ENCODE data around the gene LHFPL2. TPM values are rescaled to one million over a fixed set of nuclear protein-coding genes. Genes with fewer than 3 reads are reported as not detected.

The LHFPL2 gene
- total and polyA plus RNA-seq, 2 donors (not counting 1 experiment from before 2014, with no cell fraction given), result 3.8 to 35.5 TPM

DNA sequence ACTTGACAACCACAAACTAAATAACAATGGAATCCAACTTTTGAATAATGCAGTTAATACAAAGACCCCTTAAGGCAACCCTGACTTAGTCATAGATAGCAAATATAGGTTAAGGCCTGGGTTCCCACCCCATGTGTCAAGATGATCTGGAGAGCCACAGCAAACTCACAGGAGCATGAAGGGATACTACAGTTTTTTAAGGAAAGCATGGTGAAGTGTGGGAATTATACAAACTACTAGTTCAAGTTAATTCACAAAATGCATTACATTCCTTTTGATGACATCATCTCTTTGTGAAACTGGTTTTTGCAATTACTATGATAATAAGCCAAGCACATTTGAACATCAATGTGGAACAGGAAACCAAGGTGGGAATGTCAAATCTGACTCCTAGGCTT, 50.6 kb downstream of the LHFPL2 start:
- H3K9ac ChIP-seq (ENCODE audit: low read length), result no peak overlapping the region
- ChIA-PET CTCF (interaction anchor here (1.0 kb wide), 1 partner anchor 23 kb away, joined by 3 read pairs; no protein-coding TSS in a partner anchor), POLR2A (no interaction called here)
- Mint-ChIP-seq H3K27ac (no peak overlapping the region), H3K9me3 (ENCODE audit: insufficient read depth) (no peaks in the 10 kb centered on the region), H3K27me3 (no peaks in the 10 kb centered on the region), H3K4me3 (no peak overlapping the region), H3K4me1 (peaks cover 6% of the 10 kb centered on the region)
- ATAC-seq (ENCODE audit: low read depth), result no peak
- no peaks in the 10 kb centered on the region for H3K9me3 ChIP-seq (ENCODE audit: control extremely low read depth in 1 of 3, control insufficient read depth in 2 of 3, insufficient read depth in 1 of 3, low read length in 2 of 3)
- TF ChIP-seq, protein P1, sequence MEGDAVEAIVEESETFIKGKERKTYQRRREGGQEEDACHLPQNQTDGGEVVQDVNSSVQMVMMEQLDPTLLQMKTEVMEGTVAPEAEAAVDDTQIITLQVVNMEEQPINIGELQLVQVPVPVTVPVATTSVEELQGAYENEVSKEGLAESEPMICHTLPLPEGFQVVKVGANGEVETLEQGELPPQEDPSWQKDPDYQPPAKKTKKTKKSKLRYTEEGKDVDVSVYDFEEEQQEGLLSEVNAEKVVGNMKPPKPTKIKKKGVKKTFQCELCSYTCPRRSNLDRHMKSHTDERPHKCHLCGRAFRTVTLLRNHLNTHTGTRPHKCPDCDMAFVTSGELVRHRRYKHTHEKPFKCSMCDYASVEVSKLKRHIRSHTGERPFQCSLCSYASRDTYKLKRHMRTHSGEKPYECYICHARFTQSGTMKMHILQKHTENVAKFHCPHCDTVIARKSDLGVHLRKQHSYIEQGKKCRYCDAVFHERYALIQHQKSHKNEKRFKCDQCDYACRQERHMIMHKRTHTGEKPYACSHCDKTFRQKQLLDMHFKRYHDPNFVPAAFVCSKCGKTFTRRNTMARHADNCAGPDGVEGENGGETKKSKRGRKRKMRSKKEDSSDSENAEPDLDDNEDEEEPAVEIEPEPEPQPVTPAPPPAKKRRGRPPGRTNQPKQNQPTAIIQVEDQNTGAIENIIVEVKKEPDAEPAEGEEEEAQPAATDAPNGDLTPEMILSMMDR (IDR thresholded peaks at IDR 0.05), result no peak
- TF ChIP-seq EZH2 (IDR thresholded peaks at IDR 0.05; ENCODE audit: borderline replicate concordance, insufficient read depth, low read depth, low read length, poor library complexity, severe bottlenecking), result no peak
- H3K27ac ChIP-seq (ENCODE audit: low read length in 2 of 2), result no peak overlapping the region
- no peak overlapping the region for H3K4me3 ChIP-seq (ENCODE audit: control extremely low read depth in 1 of 5, extremely low read depth in 1 of 5, insufficient read depth in 1 of 5, low read depth in 2 of 5, low read length in 4 of 5)
- H3K79me2 ChIP-seq (ENCODE audit: control insufficient read depth, insufficient read depth, low read length), result no peaks in the 10 kb centered on the region
- H3K27me3 ChIP-seq (replicated peaks in 1 of 4; ENCODE audit: control extremely low read depth in 1 of 4, control insufficient read depth in 3 of 4, insufficient read depth in 4 of 4, low read length in 3 of 4), result no peaks in the 10 kb centered on the region
- intact Hi-C loops (cut with micrococcal nuclease), result no loop called here
- no peaks in the 10 kb centered on the region for H3K36me3 ChIP-seq (replicated peaks in 1 of 2; ENCODE audit: control extremely low read depth in 1 of 2, control insufficient read depth in 1 of 2, extremely low read depth in 1 of 2, insufficient read depth in 2 of 2, low read length in 1 of 2)
- no peaks in the 10 kb centered on the region for H4K20me1 ChIP-seq (ENCODE audit: control insufficient read depth, insufficient read depth, low read length, poor library complexity, severe bottlenecking)
- DNase-seq, result no peak
- H3K4me2 ChIP-seq (replicated peaks; ENCODE audit: low read depth, low read length, poor library complexity, severe bottlenecking), result no peak overlapping the region
- no peak overlapping the region for H2AFZ ChIP-seq (ENCODE audit: insufficient read depth, low read depth, low read length, poor library complexity, severe bottlenecking)
- peaks cover 0 to 4% of the 10 kb centered on the region in 2 donors for H3K4me1 ChIP-seq (ENCODE audit: control insufficient read depth in 2 of 2, insufficient read depth in 2 of 2, low read length in 2 of 2)

DNA sequence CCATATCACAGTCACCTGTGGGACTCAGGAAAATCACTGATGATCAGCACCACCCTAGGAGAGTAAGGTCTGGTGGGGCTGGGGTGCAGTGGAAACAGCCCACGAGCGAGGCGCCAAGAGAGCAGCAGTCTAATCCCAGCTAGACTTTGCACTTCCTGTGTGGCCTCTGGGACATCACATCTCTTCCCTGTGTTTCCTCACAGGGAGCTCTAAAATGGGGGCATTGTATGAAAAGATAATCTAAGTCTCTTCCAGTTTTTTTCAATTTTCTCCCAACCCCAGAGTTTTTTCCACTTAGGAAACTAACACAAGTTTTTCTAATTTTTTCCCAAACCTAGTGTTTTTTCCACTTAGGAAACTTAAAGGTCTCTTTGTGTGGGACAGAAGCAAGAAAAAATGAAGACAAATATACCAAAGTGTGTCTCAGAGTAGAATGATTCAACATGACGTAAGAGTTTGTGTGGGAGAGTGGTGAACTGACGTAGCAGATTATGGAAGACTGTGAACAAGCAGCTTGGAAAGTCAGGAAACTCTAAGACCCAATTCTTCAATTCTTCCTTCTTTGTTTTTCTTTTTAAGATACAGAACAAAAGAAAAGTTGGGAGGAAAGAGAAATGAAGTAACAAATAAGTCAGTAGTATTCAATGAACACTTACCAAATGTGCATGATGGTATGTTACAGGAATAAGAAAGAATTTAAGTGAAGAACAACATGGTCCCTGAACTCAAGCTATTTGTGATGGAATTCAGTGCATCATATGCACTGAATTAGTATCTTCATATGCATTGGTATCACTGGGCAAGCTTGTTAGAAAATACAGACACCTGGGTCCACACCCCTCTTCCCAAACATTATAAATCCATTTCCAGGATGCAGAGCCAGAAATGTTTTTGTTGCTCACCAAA, 51.3 kb downstream of the LHFPL2 start:
- CTCF ChIA-PET, result interaction anchor here (1.0 kb wide), 1 partner anchor 24 kb away, joined by 3 read pairs; no protein-coding TSS in a partner anchor
- Histone ChIP-seq H2AFZ (ENCODE audit: insufficient read depth, low read depth, low read length, poor library complexity, severe bottlenecking) (no peak overlapping the region), H3K27ac (ENCODE audit: low read length in 2 of 2) (no peak overlapping the region), H4K20me1 (ENCODE audit: control insufficient read depth, insufficient read depth, low read length, poor library complexity, severe bottlenecking) (no peaks in the 10 kb centered on the region), H3K4me2 (replicated peaks; ENCODE audit: low read depth, low read length, poor library complexity, severe bottlenecking) (no peak overlapping the region), H3K9me3 (ENCODE audit: control extremely low read depth in 1 of 3, control insufficient read depth in 2 of 3, insufficient read depth in 1 of 3, low read length in 2 of 3) (no peaks in the 10 kb centered on the region), H3K27me3 (replicated peaks in 1 of 4; ENCODE audit: control extremely low read depth in 1 of 4, control insufficient read depth in 3 of 4, insufficient read depth in 4 of 4, low read length in 3 of 4) (no peaks in the 10 kb centered on the region), H3K9ac (ENCODE audit: low read length) (no peak overlapping the region), H3K79me2 (ENCODE audit: control insufficient read depth, insufficient read depth, low read length) (no peaks in the 10 kb centered on the region), H3K36me3 (replicated peaks in 1 of 2; ENCODE audit: control extremely low read depth in 1 of 2, control insufficient read depth in 1 of 2, extremely low read depth in 1 of 2, insufficient read depth in 2 of 2, low read length in 1 of 2) (no peaks in the 10 kb centered on the region), H3K4me1 (ENCODE audit: control insufficient read depth in 2 of 2, insufficient read depth in 2 of 2, low read length in 2 of 2) (peaks cover 5 to 9% of the 10 kb centered on the region in 2 donors), H3K4me3 (ENCODE audit: control extremely low read depth in 1 of 5, extremely low read depth in 1 of 5, insufficient read depth in 1 of 5, low read depth in 2 of 5, low read length in 4 of 5) (no peak overlapping the region)
- Mint-ChIP-seq H3K27me3 (no peaks in the 10 kb centered on the region), H3K27ac (no peak overlapping the region), H3K4me1 (peaks cover 12% of the 10 kb centered on the region), H3K9me3 (ENCODE audit: insufficient read depth) (no peaks in the 10 kb centered on the region), H3K4me3 (no peak overlapping the region)
- POLR2A ChIA-PET, result no interaction called here
- ATAC-seq (ENCODE audit: low read depth) (no peak), DNase-seq (no peak)
- intact Hi-C loops (cut with micrococcal nuclease), result no loop called here
- WGBS (ENCODE audit: insufficient coverage), result 100% methylated on average over 1 of the region's 5 CpGs
- TF ChIP-seq, protein P1 (IDR thresholded peaks at IDR 0.05), result no peak
- no peak for TF ChIP-seq EZH2 (IDR thresholded peaks at IDR 0.05; ENCODE audit: borderline replicate concordance, insufficient read depth, low read depth, low read length, poor library complexity, severe bottlenecking)
